Skeletal muscle cell (primary cell): ENCODE measurements around the gene PTBP3.
A peak's percentile ranks its signal among the peaks of the same experiment; 100 is the strongest.
"Not testable (repeated sequence)": the region's sequence is repeated elsewhere in the genome, so short reads cannot be mapped to it uniquely, and the experiment has no call there.

Experiments used
- DNase-seq: peaks from one replicate; pipeline ENCODE4 v3.0.0-alpha.2; 2010; ENCODE audit warnings: low read depth
- H3K4me3 ChIP-seq: 2 replicates; pipeline ENCODE4 v1.5.1; 2011; ENCODE audit warnings: low read depth, mild to moderate bottlenecking, control low read depth, low read length, moderate library complexity

PTBP3 gene

DNA sequence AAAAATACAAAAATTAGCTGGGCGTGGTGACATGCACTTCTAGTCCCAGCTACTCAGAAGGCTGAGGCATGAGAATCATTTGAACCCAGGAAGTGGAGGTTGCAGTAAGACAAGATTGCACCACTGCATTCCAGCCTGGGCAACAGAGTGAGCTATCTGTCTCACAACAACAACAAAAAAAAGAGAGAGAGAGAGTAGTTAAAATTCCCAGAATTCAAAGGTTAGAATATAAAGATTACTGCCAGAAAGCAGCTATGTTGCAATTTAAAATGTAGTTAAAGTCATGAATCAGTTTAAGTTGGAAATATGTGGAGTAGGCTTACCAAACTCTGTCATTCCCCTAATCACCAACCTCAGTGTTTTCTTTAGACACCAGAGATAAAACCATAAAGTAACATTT is 99.7 kb downstream of the PTBP3 start:
- H3K4me3 ChIP-seq = no peak overlapping the region

DNA sequence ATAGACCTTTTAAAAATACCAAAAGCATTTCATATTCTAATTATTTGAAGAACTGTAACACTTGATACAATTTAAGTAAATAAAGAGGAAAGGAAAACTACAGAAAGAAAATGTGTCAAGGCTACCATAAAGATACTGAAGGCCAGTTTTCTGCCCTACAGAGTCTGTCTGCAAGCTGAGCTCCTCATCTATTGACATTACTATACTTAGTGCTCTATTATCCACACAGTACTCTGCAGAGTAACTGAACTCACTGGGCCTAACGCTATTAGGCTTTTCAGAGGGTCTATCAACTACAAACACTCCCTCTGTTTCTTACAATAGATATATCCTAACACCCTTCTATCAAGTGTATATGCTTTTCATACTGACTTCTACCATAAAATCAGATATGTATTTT is 101.2 kb downstream of the PTBP3 start:
- H3K4me3 ChIP-seq = no peak overlapping the region
- no peak for DNase-seq

More for the DNA sequence above, 99.7 kb downstream of the PTBP3 start:
- DNase-seq = peak; percentile 54

GRCh38 chr9:112226091-112226490 is 107.3 kb downstream of the PTBP3 start:
- no peak overlapping the region for H3K4me3 ChIP-seq
- DNase-seq = no peak

GRCh38 chr9:112224401-112225289 is 108.8 kb downstream of the PTBP3 start:
- no peak overlapping the region for H3K4me3 ChIP-seq
- DNase-seq = peak; percentile 25

DNA sequence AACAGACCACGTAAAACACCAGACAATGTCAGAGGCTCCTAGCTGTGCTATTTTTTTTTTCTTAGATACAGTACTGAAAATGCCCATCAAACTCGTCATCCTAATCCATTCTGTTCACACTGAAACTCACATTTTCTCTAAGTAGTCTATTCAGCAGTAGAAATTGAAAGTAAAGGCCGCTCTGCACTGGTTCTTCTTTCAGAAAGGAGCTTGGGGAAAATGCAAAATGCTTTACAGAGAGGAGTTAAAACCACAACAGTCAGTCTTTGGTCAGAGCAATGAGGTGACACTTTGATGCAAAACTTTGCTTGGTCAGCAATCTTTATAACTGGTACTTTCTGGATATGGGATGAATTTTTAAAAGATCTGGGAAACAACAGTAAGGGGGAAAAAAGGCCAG is 114.5 kb downstream of the PTBP3 start:
- DNase-seq = no peak
- H3K4me3 ChIP-seq = no peak overlapping the region

DNA sequence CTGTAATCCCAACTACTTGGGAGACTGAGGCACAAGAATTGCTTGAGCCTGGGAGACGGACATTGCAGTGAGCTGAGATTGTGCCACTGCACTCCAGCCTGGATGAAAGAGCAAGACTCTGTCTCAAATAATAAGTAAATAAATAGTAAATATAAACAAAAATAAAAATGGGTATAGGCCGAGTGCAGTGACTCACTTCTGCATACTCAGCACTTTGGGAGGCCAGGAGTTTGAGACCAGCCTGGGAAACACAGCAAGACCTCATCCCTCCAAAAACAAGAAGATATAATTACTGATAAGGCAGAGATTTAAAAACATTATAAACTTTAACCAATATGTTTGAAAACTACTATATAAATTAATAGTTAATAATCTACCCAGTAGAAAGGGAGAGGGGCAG is 120.5 kb downstream of the PTBP3 start:
- DNase-seq = no peak
- no peak overlapping the region for H3K4me3 ChIP-seq

GRCh38 chr9:112207451-112207850 is 126.0 kb downstream of the PTBP3 start:
- no peak overlapping the region for H3K4me3 ChIP-seq
- no peak for DNase-seq

- DNase-seq = no peak
- H3K4me3 ChIP-seq = no peak overlapping the region
Measured at GRCh38 chr9:112203536-112203935, 129.9 kb downstream of the PTBP3 start.

DNA sequence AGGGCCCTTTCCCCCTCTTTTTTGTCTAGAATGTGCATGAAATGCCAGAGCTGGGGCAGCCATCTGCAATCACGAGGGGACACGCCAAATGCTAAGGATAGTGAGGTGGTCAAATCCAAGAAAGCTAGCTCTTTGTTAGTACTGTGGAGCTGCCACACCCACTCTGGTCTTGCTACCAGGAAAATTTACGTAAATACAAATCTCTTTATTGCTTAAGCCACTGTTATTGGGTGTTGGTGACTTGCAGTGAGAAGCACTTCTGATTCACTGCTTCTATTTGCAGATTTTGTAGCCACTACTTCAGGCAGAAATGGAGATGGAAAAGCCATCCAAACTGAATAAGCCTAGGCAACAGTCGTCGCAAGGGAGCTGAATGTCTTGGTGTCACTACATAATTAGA is 132.7 kb downstream of the PTBP3 start:
- no peak overlapping the region for H3K4me3 ChIP-seq
- no peak for DNase-seq

DNA sequence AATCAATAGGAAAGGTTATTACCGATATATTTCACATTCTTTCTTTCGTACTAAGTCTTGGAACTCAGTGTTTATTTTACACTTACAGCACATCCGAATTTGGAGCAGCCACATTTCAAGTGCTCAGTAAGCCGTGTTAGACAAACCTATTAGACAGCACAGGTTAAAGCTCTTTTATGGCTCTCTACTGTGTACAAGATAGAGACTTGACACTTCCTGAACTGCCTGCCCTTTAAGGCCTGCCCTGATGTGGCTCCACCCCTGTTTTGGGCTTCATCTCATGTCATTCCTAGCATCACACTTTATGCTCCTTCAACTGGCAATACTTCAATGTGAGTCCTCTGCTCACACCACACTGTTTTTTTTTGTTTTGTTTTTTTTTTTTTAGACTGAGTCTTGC is 134.8 kb downstream of the PTBP3 start:
- DNase-seq = no peak
- no peak overlapping the region for H3K4me3 ChIP-seq

DNA sequence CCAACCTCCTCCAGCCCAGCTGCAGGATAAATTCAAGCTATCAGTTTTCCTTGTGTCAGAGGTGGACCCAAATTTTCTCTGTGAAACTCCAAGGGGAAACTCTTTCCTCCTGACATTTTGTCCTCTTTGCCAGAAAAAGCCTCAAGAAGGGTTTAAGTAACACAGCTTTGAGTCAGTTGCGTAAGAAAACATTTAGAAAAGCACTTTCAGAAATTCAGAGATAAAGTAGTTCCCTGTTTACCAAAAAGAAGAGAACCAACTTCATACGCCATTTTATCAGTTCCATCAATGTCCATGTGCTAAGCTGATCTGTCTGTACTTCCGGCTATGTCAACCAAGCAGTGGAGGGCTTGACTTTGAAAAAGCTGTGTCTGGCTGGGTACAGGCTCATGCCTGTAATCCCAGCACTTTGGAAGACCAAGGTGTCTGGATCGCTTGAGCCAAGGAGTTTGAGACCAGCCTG is 138.4 kb downstream of the PTBP3 start:
- no peak overlapping the region for H3K4me3 ChIP-seq
- no peak for DNase-seq

GRCh38 chr9:112193572-112194288 is 139.7 kb downstream of the PTBP3 start:
- no peak for DNase-seq
- no peak overlapping the region for H3K4me3 ChIP-seq

DNA sequence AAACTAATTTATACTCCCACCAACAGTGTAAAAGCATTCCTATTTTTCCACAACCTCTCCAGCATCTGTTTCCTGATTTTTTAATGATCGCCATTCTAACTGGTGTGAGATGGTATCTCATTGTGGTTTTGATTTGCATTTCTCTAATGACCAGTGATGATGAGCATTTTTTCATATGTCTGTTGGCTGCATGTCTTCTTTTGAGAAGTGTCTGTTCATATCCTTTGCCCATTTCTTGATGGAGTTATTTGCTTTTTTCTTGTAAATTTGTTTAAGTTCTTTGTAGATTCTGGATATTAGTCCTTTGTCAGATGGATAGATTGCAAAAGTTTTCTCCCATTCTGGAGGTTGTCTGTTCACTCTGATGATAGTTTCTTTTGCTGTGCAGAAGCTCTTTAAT is 143.1 kb downstream of the PTBP3 start:
- not testable (repeated sequence) for H3K4me3 ChIP-seq, DNase-seq

- H3K4me3 ChIP-seq = no peak overlapping the region
- no peak for DNase-seq
Measured at GRCh38 chr9:112188884-112189283, 144.5 kb downstream of the PTBP3 start.

- DNase-seq = no peak
- no peak overlapping the region for H3K4me3 ChIP-seq
Measured at GRCh38 chr9:112187404-112187803, 146.0 kb downstream of the PTBP3 start.

- no peak for DNase-seq
- H3K4me3 ChIP-seq = no peak overlapping the region
Measured at GRCh38 chr9:112186695-112187094, 146.7 kb downstream of the PTBP3 start.

GRCh38 chr9:112184946-112185345 is 148.5 kb downstream of the PTBP3 start:
- no peak overlapping the region for H3K4me3 ChIP-seq
- no peak for DNase-seq

DNA sequence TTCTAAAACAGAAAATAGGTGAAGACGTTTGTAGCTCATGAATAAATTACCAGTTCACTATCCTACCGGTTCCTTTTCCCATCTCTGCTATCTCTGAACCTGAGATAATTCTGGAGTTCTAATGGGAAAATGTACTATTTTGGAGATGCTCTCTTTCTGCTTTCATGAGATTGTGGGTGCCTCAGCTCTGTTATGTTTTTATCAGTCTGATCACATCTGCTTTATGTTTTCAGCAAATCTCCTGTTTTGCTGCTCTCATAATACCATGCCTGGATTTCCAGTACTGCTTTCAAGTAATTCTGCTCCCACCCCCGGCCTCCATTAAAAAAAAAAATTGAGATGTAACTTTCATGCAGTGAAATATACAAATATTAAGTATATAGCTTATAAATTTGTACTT is 149.2 kb downstream of the PTBP3 start:
- no peak for DNase-seq
- H3K4me3 ChIP-seq = no peak overlapping the region

DNA sequence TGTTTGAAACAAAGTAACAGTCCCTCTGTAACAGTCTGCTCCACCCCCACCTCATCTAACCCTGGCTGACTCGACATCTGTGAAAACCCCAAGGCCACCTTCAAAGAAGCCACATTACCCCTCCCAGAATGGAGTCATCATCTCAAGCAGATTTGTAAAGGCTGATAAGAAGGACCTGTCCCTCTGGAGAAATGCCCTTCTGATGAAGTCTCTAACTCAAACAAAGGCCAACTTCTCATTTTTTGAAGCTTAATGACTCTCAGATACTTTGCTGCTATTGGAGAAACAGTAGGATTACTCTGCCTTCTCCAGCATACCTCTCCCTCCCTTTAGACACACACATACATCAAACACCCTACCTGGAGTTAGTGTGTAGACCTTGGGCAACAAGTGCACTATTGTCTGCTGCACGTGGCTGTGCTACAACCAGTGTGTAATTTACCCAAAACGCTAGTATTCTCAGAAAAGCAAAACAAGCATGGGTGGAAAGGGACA is 153.0 kb downstream of the PTBP3 start:
- H3K4me3 ChIP-seq = no peak overlapping the region
- no peak for DNase-seq

- DNase-seq = no peak
Measured at GRCh38 chr9:112179816-112180215, 153.6 kb downstream of the PTBP3 start.

DNA sequence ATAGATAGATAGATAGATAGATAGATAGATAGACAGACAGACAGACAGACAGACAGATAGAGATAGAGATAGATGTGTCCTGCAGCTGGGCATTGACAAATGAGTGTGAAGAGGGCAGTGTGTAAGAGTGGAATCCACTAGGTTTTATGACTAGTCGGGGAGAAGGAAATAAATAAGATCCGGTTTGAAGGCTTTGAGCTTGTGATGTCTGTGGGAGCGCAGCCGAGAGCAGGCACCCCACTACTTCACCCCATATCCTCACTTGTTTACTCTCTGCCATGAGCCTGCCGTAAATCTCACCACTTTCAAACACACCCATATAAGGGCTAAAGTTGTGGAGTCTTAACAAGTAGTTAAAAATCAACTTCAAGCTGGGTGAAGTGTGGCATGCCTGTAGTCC is 156.9 kb downstream of the PTBP3 start:
- no peak overlapping the region for H3K4me3 ChIP-seq
- no peak for DNase-seq

More at GRCh38 chr9:112179816-112180215, 153.6 kb downstream of the PTBP3 start:
- H3K4me3 ChIP-seq = no peak overlapping the region
